ENCODE results near the gene UBA1. TPM values are rescaled to one million over a fixed set of nuclear protein-coding genes. Genes with fewer than 3 reads are reported as not detected.
"Not testable (repeated sequence)": the region's sequence is repeated elsewhere in the genome, so short reads cannot be mapped to it uniquely, and the experiment has no call there.

Gene UBA1
- polyA plus RNA-seq, 10 donors: 115 to 154 (median 132) TPM

GRCh38 chrX:47257620-47258019 is 64.0 kb downstream of the UBA1 start:
- DNase-seq: not testable (repeated sequence)

Other genes with a start within 250 kb of the UBA1 start
- 1 to 10 TPM; 1.3 to 3.0 (median 1.8) TPM for gene RGN, start 115.4 kb upstream of the UBA1 start, polyA plus RNA-seq (ENCODE audit: insufficient read length in 10 of 10)
- gene NDUFB11, start 49.1 kb upstream of the UBA1 start, polyA plus RNA-seq (ENCODE audit: insufficient read length in 10 of 10): 100 to 1,000 TPM in 3 of 10 donors, 10 to 100 TPM in 7; 84.8 to 108 (median 95.0) TPM
- 10 to 100 TPM; 28.6 to 43.4 (median 34.4) TPM for gene RBM10, start 48.6 kb upstream of the UBA1 start, polyA plus RNA-seq (ENCODE audit: insufficient read length in 10 of 10)
- gene CDK16, start 24.9 kb downstream of the UBA1 start, polyA plus RNA-seq (ENCODE audit: insufficient read length in 10 of 10): 100 to 1,000 TPM in 4 of 10 donors, 10 to 100 TPM in 6; 90.8 to 109 (median 98.8) TPM
- 100 to 1,000 TPM in 1 of 10 donors, 10 to 100 TPM in 9; 84.3 to 100 (median 92.3) TPM for gene USP11, start 39.2 kb downstream of the UBA1 start, polyA plus RNA-seq (ENCODE audit: insufficient read length in 10 of 10)
- gene ZNF157, start 176.7 kb downstream of the UBA1 start, polyA plus RNA-seq (ENCODE audit: insufficient read length in 10 of 10): under 1 TPM; 0.13 to 0.39 (median 0.26) TPM

Measured in muscle of back (tissue), 11 donors.